HG03060 (cell line): ENCODE measurements around the gene BLM.

ENCODE experiments used
- ATAC-seq: cut with Tn5 transposase; IDR thresholded peaks from one replicate; pipeline ENCODE4 v1.9.1; 2021; ENCODE audit warnings: low read depth, moderate number of reproducible peaks; ENCODE audit not compliant: unreplicated experiment

The BLM gene

GRCh38 chr15:90774731-90775514, 57.8 kb downstream of the BLM start:
- ATAC-seq: no peak

DNA sequence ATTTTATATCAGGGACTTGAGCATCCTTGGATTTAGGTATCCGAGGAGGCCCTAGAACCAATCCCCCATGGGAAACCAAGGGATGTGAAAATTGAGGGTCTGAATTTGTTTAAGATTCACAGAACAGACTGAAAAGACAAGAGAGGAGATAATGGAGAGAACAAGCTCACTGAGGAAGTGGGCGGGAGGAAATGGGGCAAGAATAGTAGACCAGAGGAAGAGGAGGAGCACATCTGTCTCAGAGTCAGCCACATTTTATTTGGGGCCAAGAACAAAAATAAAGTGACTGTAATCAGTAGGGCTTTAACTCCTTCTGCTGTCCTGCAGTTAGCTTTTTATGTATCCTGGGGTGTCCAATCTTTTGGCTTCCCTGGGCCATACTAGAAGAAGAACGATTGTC, 63.8 kb downstream of the BLM start:
- no peak for ATAC-seq

DNA sequence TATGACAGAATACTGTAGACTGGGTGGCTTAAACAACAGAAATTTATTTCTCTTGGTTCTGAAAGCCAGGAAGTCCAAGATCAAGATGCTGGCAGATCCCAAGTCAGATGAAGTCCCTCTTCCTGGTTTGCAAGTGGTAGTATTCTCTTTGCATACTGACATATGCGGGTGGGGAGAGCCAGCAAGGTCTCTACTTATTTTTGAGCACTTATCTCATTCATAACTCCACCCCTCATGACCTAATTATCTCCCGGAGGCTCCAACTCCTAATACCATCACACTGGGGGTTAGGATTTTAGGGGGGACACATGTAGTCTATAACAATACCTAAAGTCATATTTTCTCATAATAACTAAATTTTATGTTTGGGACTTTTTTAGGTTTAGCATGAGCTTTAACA, 65.3 kb downstream of the BLM start:
- ATAC-seq: no peak

DNA sequence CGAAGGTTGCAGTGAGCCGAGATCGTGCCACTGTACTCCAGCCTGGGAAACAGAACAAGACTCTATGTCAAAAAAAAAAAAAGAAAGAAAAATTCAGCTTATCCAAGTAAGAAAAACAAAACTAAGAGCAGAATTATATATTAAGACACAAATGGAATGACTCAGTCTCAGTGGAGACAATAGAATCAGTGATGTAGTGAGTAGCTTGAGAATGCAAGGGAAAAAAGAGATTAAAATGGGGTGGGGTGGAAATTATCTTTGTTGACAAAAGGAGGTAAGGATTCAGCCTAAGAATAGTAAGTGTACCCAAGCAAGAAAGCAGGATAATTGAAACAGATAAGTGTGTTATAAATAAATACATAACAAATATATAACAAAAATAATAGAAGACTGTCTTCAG, 70.7 kb downstream of the BLM start:
- ATAC-seq: no peak

GRCh38 chr15:90789462-90789861, 72.3 kb downstream of the BLM start:
- ATAC-seq: no peak

DNA sequence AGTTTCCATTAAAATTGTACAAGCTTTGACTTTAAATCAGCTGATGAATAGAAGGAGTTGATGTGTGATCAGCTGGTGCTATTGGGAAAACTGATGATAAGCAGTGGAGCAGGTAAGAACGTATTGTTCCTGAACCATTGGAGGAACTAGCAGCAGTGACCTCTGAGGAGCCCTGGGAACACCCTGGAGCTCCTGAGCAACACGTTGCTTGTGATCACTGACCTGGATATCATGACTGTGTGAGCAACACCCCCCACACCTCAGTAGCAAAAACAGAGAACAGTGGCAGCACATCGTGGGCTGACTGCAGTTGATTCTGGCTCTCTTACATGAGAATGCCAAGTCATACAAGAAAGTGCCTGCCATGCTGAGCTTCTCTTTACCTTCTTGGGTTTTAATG, 72.9 kb downstream of the BLM start:
- no peak for ATAC-seq

GRCh38 chr15:90790561-90790960, 73.4 kb downstream of the BLM start:
- no peak for ATAC-seq

- no peak for ATAC-seq
These were observed 77.4 kb downstream of the BLM start for GRCh38 chr15:90794538-90794937.

DNA sequence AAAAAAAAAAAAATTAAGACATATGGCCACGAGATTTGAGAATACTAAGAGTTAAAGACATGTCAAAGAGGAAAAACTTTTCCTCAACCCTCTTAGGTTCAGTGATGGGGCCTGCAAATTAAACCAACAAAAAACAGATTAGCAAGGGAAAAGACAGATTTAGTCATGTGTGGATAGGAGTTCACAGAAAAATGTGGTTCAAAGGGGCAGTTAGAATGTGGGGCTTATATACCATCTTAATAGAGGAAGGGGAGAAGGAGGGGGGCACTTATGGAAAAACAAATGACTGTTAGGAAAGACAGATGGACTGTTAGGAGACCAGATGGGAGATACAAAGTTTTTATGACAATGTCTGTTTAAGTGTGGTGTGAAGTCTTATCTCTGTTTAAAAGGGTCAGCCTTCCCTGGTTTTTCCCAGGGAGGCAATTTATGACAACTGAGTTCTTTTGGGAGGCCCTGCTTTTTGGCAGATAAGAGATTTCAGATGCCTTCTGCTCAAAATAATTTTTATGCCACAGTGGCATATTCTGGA, 82.6 kb downstream of the BLM start:
- no peak for ATAC-seq

DNA sequence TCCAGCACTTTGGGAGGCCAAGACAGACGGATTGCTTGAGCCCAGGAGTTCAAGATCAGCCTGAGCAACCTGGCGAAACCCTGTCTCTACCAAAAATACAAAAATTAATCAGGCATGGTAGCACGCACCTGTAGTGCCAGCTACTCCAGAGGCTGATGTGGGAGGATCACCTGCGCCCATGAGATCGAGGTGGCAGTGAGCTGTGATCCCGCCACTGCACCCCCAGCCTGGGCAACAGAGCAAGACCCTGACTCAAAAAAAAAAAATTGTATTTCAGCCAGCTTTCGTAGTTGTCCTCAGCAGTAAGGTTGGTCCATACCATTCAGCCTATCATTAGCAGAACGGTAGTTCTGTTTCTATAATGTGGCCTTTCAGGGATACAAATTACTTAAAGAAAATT, 84.7 kb downstream of the BLM start:
- no peak for ATAC-seq

DNA sequence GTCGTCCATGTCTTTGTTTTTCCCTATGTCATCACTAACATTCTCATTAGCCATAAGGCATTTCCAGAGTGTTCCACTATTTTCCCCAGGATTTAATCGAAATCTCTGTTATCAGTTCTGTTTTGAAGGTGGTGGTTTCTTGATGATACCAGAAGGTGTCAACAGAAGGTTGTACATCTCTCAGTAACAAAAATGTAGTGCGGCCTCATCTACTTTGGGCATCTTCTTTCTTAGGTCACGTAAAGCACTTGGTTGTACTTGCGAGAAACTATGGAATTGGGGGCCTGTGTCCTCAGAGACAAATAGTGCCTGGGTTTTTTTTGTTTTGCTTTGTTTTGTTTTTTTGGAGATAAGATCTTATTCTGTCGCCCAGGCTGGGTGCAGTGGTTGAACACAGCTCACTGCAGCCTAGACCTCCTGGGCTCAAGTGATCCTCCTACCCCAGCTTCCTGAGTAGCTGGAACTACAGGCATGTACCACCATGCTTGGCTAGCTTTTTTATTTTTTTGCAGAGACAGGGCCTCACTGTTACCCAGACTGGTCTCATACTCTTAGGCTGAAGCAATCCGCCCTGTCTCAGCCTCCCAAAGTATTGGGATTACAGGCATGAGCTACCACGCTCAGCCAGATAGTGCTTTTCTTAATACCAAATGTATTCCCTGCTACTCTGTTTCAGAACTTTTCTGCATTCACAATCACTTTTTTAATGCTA, 90.1 kb downstream of the BLM start:
- ATAC-seq: no peak

DNA sequence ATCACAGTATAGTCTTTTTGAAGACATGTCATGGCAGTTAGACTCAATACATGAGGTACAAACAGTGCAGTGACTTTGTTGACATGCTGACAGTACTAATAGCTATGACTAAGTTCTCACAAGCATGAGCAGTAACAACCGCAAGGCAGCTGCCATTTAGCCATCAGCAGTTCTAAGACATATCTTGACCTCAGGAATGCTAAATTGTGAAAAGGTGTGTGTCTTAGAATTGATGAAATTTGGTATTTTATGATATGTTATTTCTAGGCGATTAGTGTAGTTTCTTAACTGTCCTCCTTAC, 90.6 kb downstream of the BLM start:
- no peak for ATAC-seq

GRCh38 chr15:90808517-90809235, 91.5 kb downstream of the BLM start:
- ATAC-seq: no peak

- no peak for ATAC-seq
These were observed 92.4 kb downstream of the BLM start for GRCh38 chr15:90809536-90809935.

DNA sequence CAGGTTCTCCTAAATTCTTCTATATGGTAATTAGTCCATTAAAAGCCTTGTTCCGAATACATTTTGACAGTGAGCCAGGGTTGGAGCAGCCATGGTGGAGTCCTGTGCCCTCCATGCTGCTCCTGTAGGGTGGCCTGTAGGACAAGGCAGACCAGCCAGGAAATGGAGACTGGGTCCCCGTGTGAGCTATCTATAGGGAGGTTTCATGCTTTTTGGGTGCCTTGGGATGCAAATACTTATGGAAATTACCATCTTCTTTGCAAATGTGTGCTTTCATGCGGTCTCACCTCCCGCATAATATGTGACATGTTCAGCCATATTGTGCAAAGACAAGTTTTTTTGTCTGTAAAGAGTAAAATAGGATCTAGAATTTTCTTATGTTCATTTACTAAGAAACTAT, 93.2 kb downstream of the BLM start:
- no peak for ATAC-seq

DNA sequence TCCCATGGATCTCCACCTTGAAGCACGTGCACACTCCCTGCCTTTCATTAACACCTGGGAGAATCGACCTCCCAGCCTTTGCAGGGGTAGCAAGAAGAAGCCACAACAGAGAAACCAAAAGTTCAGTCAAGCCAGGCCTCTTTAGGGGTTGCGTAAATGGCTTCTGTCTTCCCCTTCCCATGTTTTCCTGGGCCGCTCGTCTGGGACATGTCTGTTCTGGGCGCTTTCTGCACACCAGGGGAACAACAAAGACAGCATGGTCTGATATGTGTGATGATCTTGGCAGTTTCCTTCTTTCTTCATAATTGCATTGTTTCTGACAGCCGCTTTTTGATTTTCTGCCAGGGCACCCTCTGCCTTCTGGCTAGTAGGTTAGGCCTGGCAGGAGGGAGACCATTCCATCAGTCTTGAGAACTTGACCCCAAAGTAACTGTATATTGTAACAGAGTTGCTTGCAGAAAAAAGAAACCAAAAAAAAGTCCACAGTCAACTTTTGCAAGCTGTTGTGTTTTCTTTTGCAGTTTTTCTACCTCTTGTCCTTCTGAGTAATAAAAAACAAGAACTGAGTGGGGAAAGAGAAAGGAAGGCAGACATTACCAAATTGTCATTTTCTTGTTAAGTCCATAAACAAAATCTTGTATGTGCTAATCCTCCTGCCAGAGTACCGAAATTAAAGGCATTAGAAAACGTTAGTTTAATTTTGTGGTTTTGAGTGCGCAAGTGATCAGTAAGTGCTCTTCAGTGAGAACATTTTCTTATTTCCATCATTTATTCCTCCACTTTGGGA, 95.2 kb downstream of the BLM start:
- ATAC-seq: no peak

DNA sequence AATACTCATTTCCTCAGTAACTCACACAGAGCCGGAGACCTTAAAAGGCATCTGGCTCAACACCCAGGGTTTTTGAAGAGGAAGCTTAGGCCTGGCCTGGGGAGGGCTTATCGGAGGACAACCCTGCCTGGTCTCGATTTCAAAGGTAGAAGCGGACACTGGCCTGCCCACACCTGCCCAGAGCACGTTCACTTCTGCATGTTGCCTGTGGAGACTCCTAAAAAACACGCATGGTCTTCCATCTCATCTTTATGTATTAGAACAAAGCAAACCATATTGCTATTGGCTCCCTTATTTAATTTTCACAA, 95.8 kb downstream of the BLM start:
- no peak for ATAC-seq

DNA sequence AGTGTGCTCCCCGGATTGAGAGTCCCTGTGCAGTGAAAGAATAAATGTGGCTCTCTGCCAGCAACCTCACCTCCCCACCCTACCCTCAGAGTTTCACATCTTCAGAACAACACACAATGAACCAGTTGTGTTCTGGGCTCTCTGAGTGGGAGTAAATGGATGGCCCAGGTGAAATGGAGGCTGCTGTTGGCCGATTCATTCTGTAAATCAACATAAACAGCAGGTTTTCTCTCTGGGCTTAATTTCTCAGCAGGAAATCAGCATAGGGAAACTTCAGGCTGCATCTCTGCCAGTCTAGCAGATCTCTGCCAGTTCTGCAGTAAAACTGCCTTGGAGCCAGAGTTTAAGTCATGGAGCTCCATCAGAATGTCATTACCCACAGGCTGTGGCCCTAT, 96.6 kb downstream of the BLM start:
- no peak for ATAC-seq

DNA sequence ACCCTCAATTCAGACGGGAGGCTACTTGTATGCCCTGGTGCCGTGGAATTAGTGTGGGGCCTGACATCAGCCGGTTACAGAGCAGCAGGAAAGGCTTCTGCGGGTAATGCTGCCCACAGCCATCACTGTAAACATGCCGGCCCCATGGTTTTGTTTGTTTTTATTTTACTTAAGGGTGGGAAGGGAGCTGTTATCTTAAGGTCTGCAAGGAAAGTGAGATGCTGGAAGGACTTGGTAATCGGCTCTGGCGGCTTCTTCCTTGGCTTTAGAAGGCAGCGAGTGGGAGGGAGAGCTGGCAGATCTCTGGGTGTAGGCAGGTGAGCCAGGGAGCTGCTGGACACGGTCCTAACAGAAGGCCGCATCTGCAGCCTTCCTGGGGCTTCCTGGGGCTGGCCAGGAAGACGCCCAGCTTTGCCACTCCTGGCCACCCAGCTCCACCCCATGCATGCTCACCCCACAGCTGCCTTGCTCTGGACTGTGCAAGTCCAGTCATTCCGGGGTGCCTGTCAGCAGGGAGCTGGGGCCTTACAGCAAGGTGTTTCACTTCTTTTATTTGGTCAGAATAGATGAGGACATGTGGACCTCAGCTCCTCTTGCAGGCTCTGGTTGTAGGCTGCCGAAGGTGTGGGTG, 97.2 kb downstream of the BLM start:
- no peak for ATAC-seq

DNA sequence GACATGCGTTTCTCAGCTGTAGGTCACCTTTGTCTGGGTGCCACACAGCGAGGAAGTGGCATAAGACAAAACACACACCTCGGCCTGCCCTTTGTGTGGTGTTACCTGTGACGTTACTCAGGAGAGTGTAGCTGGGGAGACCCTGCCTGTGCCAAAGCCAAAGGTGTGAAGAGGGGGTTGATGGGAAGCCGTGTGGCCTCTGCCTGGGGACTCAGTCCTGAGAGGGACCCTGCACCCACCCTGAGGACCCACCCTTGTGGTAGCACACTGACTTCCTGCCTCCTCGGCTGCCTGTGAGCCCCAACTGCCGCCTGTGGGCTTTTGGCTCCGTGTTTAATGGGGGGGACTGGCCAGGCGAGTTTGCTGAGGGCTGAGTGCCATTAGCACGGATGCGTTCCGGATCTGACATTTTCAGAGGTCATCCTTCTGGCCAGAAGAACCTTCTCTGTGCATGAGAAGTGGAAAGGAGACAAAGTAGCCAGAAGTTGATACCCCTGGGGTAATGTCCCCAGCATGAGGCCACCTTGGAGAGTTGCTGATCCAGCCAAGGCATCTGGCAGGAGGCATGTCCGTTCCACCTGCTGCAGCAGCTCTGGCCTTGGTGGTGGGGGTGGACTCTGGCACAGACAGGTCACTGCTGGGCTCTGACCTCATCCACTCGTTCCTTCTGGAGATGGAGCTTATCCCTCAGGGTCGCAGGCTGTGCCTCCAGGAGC, 99.4 kb downstream of the BLM start:
- no peak for ATAC-seq
